Measurements from ENCODE around the gene FMN1.

FMN1 gene

DNA sequence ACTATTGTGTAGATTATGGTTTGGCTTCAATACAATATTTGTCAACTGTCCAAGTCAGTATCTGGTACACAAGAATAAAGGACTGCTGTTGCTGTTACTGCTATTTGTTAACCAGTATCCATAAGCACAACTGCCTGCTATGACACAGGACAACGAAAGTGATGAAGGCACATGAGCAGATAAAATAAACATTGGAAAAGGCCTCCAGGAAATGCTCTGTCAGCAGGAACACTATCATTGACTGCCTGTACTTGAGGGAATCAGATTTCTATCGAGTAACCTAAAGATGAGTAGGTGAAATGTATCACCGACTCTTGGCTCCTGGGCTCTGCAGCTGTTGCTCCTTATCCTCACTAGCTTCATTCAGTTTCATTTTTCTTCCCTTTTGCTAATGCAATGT lies 56.5 kb downstream of the FMN1 start:
- H3K36me3 ChIP-seq (ENCODE audit: insufficient read depth, low read length), result no peaks in the 10 kb centered on the region
- no peak overlapping the region for H3K4me3 ChIP-seq (ENCODE audit: low read depth, low read length)
- H3K27ac ChIP-seq (ENCODE audit: low read depth, low read length), result no peak overlapping the region
- H3K79me2 ChIP-seq (ENCODE audit: control insufficient read depth, insufficient read depth, low read length, unreplicated experiment), result no peaks in the 10 kb centered on the region
- peaks cover 8% of the 10 kb centered on the region for H3K4me1 ChIP-seq (ENCODE audit: control insufficient read depth, insufficient read depth, low read length, unreplicated experiment)
- H3K27me3 ChIP-seq (ENCODE audit: insufficient read depth, low read length), result no peaks in the 10 kb centered on the region
- no peak overlapping the region for H2AFZ ChIP-seq (ENCODE audit: low read length, unreplicated experiment)

GRCh38 chr15:33137101-33137500 lies 57.4 kb downstream of the FMN1 start:
- Histone ChIP-seq H3K4me1 (ENCODE audit: control insufficient read depth, insufficient read depth, low read length, unreplicated experiment) (peaks cover 11% of the 10 kb centered on the region), H2AFZ (ENCODE audit: low read length, unreplicated experiment) (no peak overlapping the region), H3K4me3 (ENCODE audit: low read depth, low read length) (no peak overlapping the region), H3K79me2 (ENCODE audit: control insufficient read depth, insufficient read depth, low read length, unreplicated experiment) (no peaks in the 10 kb centered on the region), H3K27me3 (ENCODE audit: insufficient read depth, low read length) (no peaks in the 10 kb centered on the region), H3K36me3 (ENCODE audit: insufficient read depth, low read length) (no peaks in the 10 kb centered on the region), H3K27ac (ENCODE audit: low read depth, low read length) (no peak overlapping the region)

- Histone ChIP-seq H3K27ac (ENCODE audit: low read depth, low read length) (no peak overlapping the region), H3K27me3 (ENCODE audit: insufficient read depth, low read length) (no peaks in the 10 kb centered on the region), H3K4me3 (ENCODE audit: low read depth, low read length) (no peak overlapping the region), H3K4me1 (ENCODE audit: control insufficient read depth, insufficient read depth, low read length, unreplicated experiment) (peaks cover 18% of the 10 kb centered on the region), H3K79me2 (ENCODE audit: control insufficient read depth, insufficient read depth, low read length, unreplicated experiment) (no peaks in the 10 kb centered on the region), H2AFZ (ENCODE audit: low read length, unreplicated experiment) (no peak overlapping the region), H3K36me3 (ENCODE audit: insufficient read depth, low read length) (no peaks in the 10 kb centered on the region)
These were observed 58.2 kb downstream of the FMN1 start for GRCh38 chr15:33136353-33136752.

DNA sequence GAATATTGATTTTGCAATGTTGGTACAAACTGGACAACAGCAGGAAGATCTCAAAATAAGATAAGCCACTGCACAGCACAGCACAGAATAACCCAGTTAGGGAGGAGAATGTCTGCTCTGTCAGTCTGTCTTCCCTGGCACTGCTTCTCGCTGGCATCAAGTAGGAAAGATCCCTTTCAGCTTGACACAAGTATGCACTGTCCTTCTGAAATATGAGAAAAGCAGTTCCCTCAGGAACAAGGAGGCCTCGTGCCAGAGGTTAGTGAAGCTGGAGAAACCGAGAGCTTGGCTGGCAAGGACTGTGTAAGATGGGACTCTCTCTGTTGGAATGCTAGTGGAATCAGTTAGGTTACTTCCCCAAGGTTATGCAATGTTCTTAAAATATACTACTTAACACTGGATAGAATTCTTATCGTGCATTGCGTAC lies 59.1 kb downstream of the FMN1 start:
- no peak overlapping the region for H3K4me3 ChIP-seq (ENCODE audit: low read depth, low read length)
- H3K27me3 ChIP-seq (ENCODE audit: insufficient read depth, low read length), result no peaks in the 10 kb centered on the region
- no peaks in the 10 kb centered on the region for H3K36me3 ChIP-seq (ENCODE audit: insufficient read depth, low read length)
- no peak overlapping the region for H2AFZ ChIP-seq (ENCODE audit: low read length, unreplicated experiment)
- H3K79me2 ChIP-seq (ENCODE audit: control insufficient read depth, insufficient read depth, low read length, unreplicated experiment), result no peaks in the 10 kb centered on the region
- H3K27ac ChIP-seq (ENCODE audit: low read depth, low read length), result no peak overlapping the region
- peaks cover 19% of the 10 kb centered on the region for H3K4me1 ChIP-seq (ENCODE audit: control insufficient read depth, insufficient read depth, low read length, unreplicated experiment)

DNA sequence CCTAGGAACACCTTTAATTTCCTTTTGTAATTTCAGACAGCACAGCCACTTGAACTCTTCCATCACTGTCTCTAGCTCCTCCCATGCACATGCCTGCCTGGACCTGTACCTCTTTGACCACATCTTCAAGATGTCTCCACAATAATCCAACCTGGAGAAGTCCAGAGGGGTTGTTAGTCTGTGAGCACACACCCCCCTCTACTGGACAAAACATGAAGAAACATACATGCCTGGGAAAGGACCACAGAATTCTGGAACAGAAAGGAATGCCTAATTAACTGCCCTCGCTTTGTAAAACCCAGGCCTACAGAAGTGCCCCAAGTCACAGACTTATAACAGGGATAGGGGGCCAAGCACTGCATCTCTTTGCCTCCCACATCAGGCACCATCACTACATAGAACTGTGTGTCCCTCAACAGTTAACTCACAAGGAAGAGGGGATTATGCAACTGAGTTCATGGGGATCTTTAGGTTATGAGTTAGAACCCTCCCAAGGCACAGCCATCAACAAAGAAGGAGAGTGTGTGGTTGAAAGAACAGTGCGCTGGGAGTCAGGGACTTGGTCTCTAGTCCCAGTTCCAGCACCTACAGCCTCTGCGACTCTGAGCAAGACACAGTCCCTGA lies 61.7 kb downstream of the FMN1 start:
- Histone ChIP-seq H3K27ac (ENCODE audit: low read depth, low read length) (no peak overlapping the region), H3K79me2 (ENCODE audit: control insufficient read depth, insufficient read depth, low read length, unreplicated experiment) (no peaks in the 10 kb centered on the region), H3K27me3 (ENCODE audit: insufficient read depth, low read length) (no peaks in the 10 kb centered on the region), H3K36me3 (ENCODE audit: insufficient read depth, low read length) (no peaks in the 10 kb centered on the region), H3K4me3 (ENCODE audit: low read depth, low read length) (no peak overlapping the region), H3K4me1 (ENCODE audit: control insufficient read depth, insufficient read depth, low read length, unreplicated experiment) (peaks cover 19% of the 10 kb centered on the region), H2AFZ (ENCODE audit: low read length, unreplicated experiment) (no peak overlapping the region)

- Histone ChIP-seq H3K36me3 (ENCODE audit: insufficient read depth, low read length) (no peaks in the 10 kb centered on the region), H3K4me3 (ENCODE audit: low read depth, low read length) (no peak overlapping the region), H3K27ac (ENCODE audit: low read depth, low read length) (no peak overlapping the region), H2AFZ (ENCODE audit: low read length, unreplicated experiment) (no peak overlapping the region), H3K4me1 (ENCODE audit: control insufficient read depth, insufficient read depth, low read length, unreplicated experiment) (peaks cover 21% of the 10 kb centered on the region), H3K79me2 (ENCODE audit: control insufficient read depth, insufficient read depth, low read length, unreplicated experiment) (no peaks in the 10 kb centered on the region), H3K27me3 (ENCODE audit: insufficient read depth, low read length) (no peaks in the 10 kb centered on the region)
These were observed 62.3 kb downstream of the FMN1 start for GRCh38 chr15:33132233-33132580.

DNA sequence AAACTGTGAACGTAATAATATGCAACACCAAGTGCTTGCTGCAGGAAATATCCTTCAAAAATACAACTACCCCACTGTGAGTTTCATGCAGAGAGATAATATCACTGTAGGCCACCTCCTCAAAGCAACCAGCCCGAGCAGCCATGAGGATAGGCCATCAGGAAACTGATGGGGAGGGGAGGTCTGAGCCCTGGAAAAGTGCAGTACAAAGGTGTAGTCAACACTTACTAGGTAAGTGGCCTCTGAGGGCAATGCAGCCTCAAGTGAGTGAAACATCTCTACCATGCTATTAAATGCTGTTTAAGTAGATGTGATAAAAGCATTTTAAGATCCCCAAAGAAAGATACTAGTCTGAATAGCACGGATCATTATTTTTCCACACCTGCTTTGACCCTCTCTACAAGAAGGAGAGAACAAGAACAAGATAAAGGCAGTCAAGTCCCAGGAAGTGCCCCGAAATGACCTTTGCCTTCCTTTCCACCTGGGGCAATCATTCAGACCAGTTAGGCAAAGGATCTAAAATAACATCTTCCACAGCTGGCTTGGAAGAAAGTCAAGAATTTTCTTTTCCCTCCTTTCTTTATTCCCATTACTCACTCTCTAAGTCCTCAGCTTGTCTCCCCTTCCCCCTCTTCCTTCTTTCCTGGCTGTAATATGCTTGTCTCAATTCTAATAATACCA lies 62.8 kb downstream of the FMN1 start:
- peaks cover 26% of the 10 kb centered on the region for H3K4me1 ChIP-seq (ENCODE audit: control insufficient read depth, insufficient read depth, low read length, unreplicated experiment)
- H3K27me3 ChIP-seq (ENCODE audit: insufficient read depth, low read length), result no peaks in the 10 kb centered on the region
- H3K4me3 ChIP-seq (ENCODE audit: low read depth, low read length), result no peak overlapping the region
- H2AFZ ChIP-seq (ENCODE audit: low read length, unreplicated experiment), result no peak overlapping the region
- no peaks in the 10 kb centered on the region for H3K79me2 ChIP-seq (ENCODE audit: control insufficient read depth, insufficient read depth, low read length, unreplicated experiment)
- H3K36me3 ChIP-seq (ENCODE audit: insufficient read depth, low read length), result no peaks in the 10 kb centered on the region
- H3K27ac ChIP-seq (ENCODE audit: low read depth, low read length), result no peak overlapping the region

GRCh38 chr15:33126559-33127290 lies 67.8 kb downstream of the FMN1 start:
- no peaks in the 10 kb centered on the region for H3K36me3 ChIP-seq (ENCODE audit: insufficient read depth, low read length)
- peaks cover 19% of the 10 kb centered on the region for H3K4me1 ChIP-seq (ENCODE audit: control insufficient read depth, insufficient read depth, low read length, unreplicated experiment)
- H3K79me2 ChIP-seq (ENCODE audit: control insufficient read depth, insufficient read depth, low read length, unreplicated experiment), result no peaks in the 10 kb centered on the region
- H3K27me3 ChIP-seq (ENCODE audit: insufficient read depth, low read length), result no peaks in the 10 kb centered on the region
- peak overlapping the region; percentile 55 for H3K4me3 ChIP-seq (ENCODE audit: low read depth, low read length)
- peak overlapping the region; percentile 70 for H2AFZ ChIP-seq (ENCODE audit: low read length, unreplicated experiment)
- no peak overlapping the region for H3K27ac ChIP-seq (ENCODE audit: low read depth, low read length)

DNA sequence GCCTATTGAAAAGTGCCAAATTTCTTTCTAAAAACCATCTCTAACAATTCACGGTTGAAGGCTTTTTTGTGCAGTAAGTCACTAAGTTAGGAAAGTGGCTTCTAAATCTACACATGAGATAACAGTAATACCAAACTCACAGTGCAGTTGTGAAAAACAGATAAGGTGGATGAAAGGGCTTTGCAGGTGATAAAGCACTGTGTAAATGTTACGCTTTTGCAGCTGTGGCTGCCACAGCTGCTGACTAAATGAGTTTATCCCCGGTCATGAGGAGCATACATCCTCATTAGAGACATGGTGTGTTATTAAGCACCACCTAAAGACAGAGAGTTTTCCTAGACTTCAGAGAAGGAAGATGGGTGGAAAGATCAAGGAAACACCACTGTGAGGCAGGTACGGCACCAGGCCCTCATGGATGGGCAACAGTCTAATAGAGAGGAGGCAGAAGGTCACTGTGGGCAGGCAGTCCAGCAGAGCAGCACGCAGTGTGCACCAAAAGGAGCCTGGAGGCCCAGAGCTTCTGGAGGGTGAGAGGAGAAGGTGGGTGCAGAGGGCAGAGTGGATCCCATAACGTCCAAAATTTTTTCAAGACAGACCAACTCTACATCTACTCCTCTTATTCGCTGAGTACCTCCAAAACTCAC lies 68.5 kb downstream of the FMN1 start:
- Histone ChIP-seq H3K79me2 (ENCODE audit: control insufficient read depth, insufficient read depth, low read length, unreplicated experiment) (no peaks in the 10 kb centered on the region), H3K4me3 (ENCODE audit: low read depth, low read length) (no peak overlapping the region), H3K27ac (ENCODE audit: low read depth, low read length) (no peak overlapping the region)

GRCh38 chr15:33124811-33125210 lies 69.7 kb downstream of the FMN1 start:
- H3K27ac ChIP-seq (ENCODE audit: low read depth, low read length), result no peak overlapping the region
- no peak overlapping the region for H2AFZ ChIP-seq (ENCODE audit: low read length, unreplicated experiment)
- no peaks in the 10 kb centered on the region for H3K36me3 ChIP-seq (ENCODE audit: insufficient read depth, low read length)
- H3K4me3 ChIP-seq (ENCODE audit: low read depth, low read length), result no peak overlapping the region
- peaks cover 15% of the 10 kb centered on the region for H3K4me1 ChIP-seq (ENCODE audit: control insufficient read depth, insufficient read depth, low read length, unreplicated experiment)
- H3K27me3 ChIP-seq (ENCODE audit: insufficient read depth, low read length), result no peaks in the 10 kb centered on the region
- no peaks in the 10 kb centered on the region for H3K79me2 ChIP-seq (ENCODE audit: control insufficient read depth, insufficient read depth, low read length, unreplicated experiment)

More for the DNA sequence above, 68.5 kb downstream of the FMN1 start:
- H3K36me3 ChIP-seq (ENCODE audit: insufficient read depth, low read length), result no peaks in the 10 kb centered on the region
- no peaks in the 10 kb centered on the region for H3K27me3 ChIP-seq (ENCODE audit: insufficient read depth, low read length)
- no peak overlapping the region for H2AFZ ChIP-seq (ENCODE audit: low read length, unreplicated experiment)
- peaks cover 15% of the 10 kb centered on the region for H3K4me1 ChIP-seq (ENCODE audit: control insufficient read depth, insufficient read depth, low read length, unreplicated experiment)
